Measurements from ENCODE around the gene SREBF1. TPM values are rescaled to one million over a fixed set of nuclear protein-coding genes. Genes with fewer than 3 reads are reported as not detected.

Gene SREBF1
- total RNA-seq, 1 donor from 2014 or later: 81.2 TPM

- no peak for DNase-seq (ENCODE audit: extremely low spot score, unreplicated experiment)
- peaks cover 18% of the 10 kb centered on the region for H3K4me1 Mint-ChIP-seq (ENCODE audit: unreplicated experiment)
- H3K9me3 Mint-ChIP-seq: no peaks in the 10 kb centered on the region
- no peak for TF ChIP-seq CTCF (conservative IDR thresholded peaks at IDR 0.05)
- peak overlapping the region; percentile 24 for H3K4me3 Mint-ChIP-seq
- peak overlapping the region; percentile 76 for H3K27ac Mint-ChIP-seq
- no peaks in the 10 kb centered on the region for H3K27me3 Mint-ChIP-seq
- H3K36me3 Mint-ChIP-seq: peaks cover 21% of the 10 kb centered on the region
Observed at GRCh38 chr17:17805575-17805974, 31.2 kb downstream of the SREBF1 start.

- peaks cover 21% of the 10 kb centered on the region for H3K36me3 Mint-ChIP-seq
- peak overlapping the region; percentile 56 for H3K4me3 Mint-ChIP-seq
- H3K27me3 Mint-ChIP-seq: no peaks in the 10 kb centered on the region
- no peak for TF ChIP-seq CTCF (conservative IDR thresholded peaks at IDR 0.05)
- H3K9me3 Mint-ChIP-seq: no peaks in the 10 kb centered on the region
- peak overlapping the region; percentile 75 for H3K27ac Mint-ChIP-seq
- no peak for DNase-seq (ENCODE audit: extremely low spot score, unreplicated experiment)
- peaks cover 22% of the 10 kb centered on the region for H3K4me1 Mint-ChIP-seq (ENCODE audit: unreplicated experiment)
Observed at GRCh38 chr17:17804007-17804406, 32.8 kb downstream of the SREBF1 start.

GRCh38 chr17:17801800-17802481 is 34.8 kb downstream of the SREBF1 start:
- no peak for TF ChIP-seq CTCF (conservative IDR thresholded peaks at IDR 0.05)
- no peak overlapping the region for H3K4me3 Mint-ChIP-seq
- H3K27ac Mint-ChIP-seq: no peak overlapping the region

GRCh38 chr17:17800504-17801021 is 36.2 kb downstream of the SREBF1 start:
- peaks cover 10% of the 10 kb centered on the region for H3K4me1 Mint-ChIP-seq (ENCODE audit: unreplicated experiment)
- no peak overlapping the region for H3K4me3 Mint-ChIP-seq
- TF ChIP-seq CTCF (conservative IDR thresholded peaks at IDR 0.05): no peak
- peaks cover 12% of the 10 kb centered on the region for H3K36me3 Mint-ChIP-seq
- no peak overlapping the region for H3K27ac Mint-ChIP-seq
- DNase-seq (ENCODE audit: extremely low spot score, unreplicated experiment): no peak
- H3K9me3 Mint-ChIP-seq: no peaks in the 10 kb centered on the region
- no peaks in the 10 kb centered on the region for H3K27me3 Mint-ChIP-seq

More at GRCh38 chr17:17801800-17802481, 34.8 kb downstream of the SREBF1 start:
- DNase-seq (ENCODE audit: extremely low spot score, unreplicated experiment): no peak
- H3K4me1 Mint-ChIP-seq (ENCODE audit: unreplicated experiment): peaks cover 17% of the 10 kb centered on the region
- H3K9me3 Mint-ChIP-seq: no peaks in the 10 kb centered on the region
- peaks cover 18% of the 10 kb centered on the region for H3K36me3 Mint-ChIP-seq
- no peaks in the 10 kb centered on the region for H3K27me3 Mint-ChIP-seq

- Mint-ChIP-seq H3K36me3 (peaks cover 5% of the 10 kb centered on the region), H3K9me3 (no peaks in the 10 kb centered on the region), H3K27me3 (no peaks in the 10 kb centered on the region), H3K4me1 (ENCODE audit: unreplicated experiment) (peaks cover 10% of the 10 kb centered on the region), H3K27ac (no peak overlapping the region), H3K4me3 (no peak overlapping the region)
- DNase-seq (ENCODE audit: extremely low spot score, unreplicated experiment): no peak
- no peak for TF ChIP-seq CTCF (conservative IDR thresholded peaks at IDR 0.05)
Observed at GRCh38 chr17:17798573-17799255, 38.1 kb downstream of the SREBF1 start.
